NAMALWA (cell line): ENCODE measurements around the gene ACAT2.
"Not testable (repeated sequence)": the region's sequence is repeated elsewhere in the genome, so short reads cannot be mapped to it uniquely, and the experiment has no call there.

Experiments
- DNase-seq: peaks from one replicate; pipeline ENCODE4 v3.0.0-alpha.2; 2015; ENCODE audit warnings: low spot score

The ACAT2 gene

GRCh38 chr6:159730332-159730676, 31.5 kb upstream of the ACAT2 start:
- DNase-seq: no peak

- not testable (repeated sequence) for DNase-seq
Measured at GRCh38 chr6:159732550-159732949, 29.3 kb upstream of the ACAT2 start.

GRCh38 chr6:159733395-159733794, 28.4 kb upstream of the ACAT2 start:
- not testable (repeated sequence) for DNase-seq

GRCh38 chr6:159736908-159737307, 24.9 kb upstream of the ACAT2 start:
- DNase-seq: no peak

GRCh38 chr6:159739341-159739740, 22.5 kb upstream of the ACAT2 start:
- DNase-seq: no peak

GRCh38 chr6:159742165-159742564, 19.7 kb upstream of the ACAT2 start:
- no peak for DNase-seq

- DNase-seq: no peak
Measured at GRCh38 chr6:159745081-159745480, 16.8 kb upstream of the ACAT2 start.

- DNase-seq: no peak
Measured at GRCh38 chr6:159746759-159747158, 15.1 kb upstream of the ACAT2 start.

- not testable (repeated sequence) for DNase-seq
Measured at GRCh38 chr6:159748127-159748526, 13.7 kb upstream of the ACAT2 start.

- DNase-seq: no peak
Measured at GRCh38 chr6:159751448-159751847, 10.4 kb upstream of the ACAT2 start.

GRCh38 chr6:159753081-159753872, 8.6 kb upstream of the ACAT2 start:
- DNase-seq: no peak

- DNase-seq: no peak
Measured at GRCh38 chr6:159754401-159754800, 7.4 kb upstream of the ACAT2 start.

- no peak for DNase-seq
Measured at GRCh38 chr6:159754959-159755914, 6.6 kb upstream of the ACAT2 start.

- DNase-seq: no peak
Measured at GRCh38 chr6:159756508-159756907, 5.3 kb upstream of the ACAT2 start.

- DNase-seq: peak; percentile 30
Measured at GRCh38 chr6:159758031-159759001, 3.5 kb upstream of the ACAT2 start.

- DNase-seq: no peak
Measured at GRCh38 chr6:159759645-159760044, 2.2 kb upstream of the ACAT2 start.

GRCh38 chr6:159760602-159761057, 1.2 kb upstream of the ACAT2 start:
- DNase-seq: no peak

- no peak for DNase-seq
Measured at GRCh38 chr6:159761129-159761872, 544 bp upstream of the ACAT2 start.

GRCh38 chr6:159762681-159763293, 942 bp downstream of the ACAT2 start:
- peak; percentile 43 for DNase-seq

GRCh38 chr6:159766906-159767305, 5.1 kb downstream of the ACAT2 start:
- DNase-seq: no peak

- DNase-seq: no peak
Measured at GRCh38 chr6:159769470-159769869, 7.6 kb downstream of the ACAT2 start.
